ENCODE results near the gene PIGS. TPM values are rescaled to one million over a fixed set of nuclear protein-coding genes. Genes with fewer than 3 reads are reported as not detected.

Gene PIGS
- total RNA-seq, 3 donors from 2014 or later: 35.4 to 63.5 (median 53.3) TPM

- no peak for DNase-seq (ENCODE audit: low spot score in 2 of 2)
- Histone ChIP-seq H3K36me3 (no peaks in the 10 kb centered on the region), H3K27me3 (no peaks in the 10 kb centered on the region), H3K27ac (no peak overlapping the region), H3K9me3 (no peaks in the 10 kb centered on the region), H3K4me3 (no peak overlapping the region), H3K4me1 (no peaks in the 10 kb centered on the region)
- intact Hi-C loops (cut with DNase I; ENCODE audit: low total_unique reads): no loop called here
- TF ChIP-seq POLR2AphosphoS5 (IDR thresholded peaks at IDR 0.05): no peak
- TF ChIP-seq POLR2A (IDR thresholded peaks at IDR 0.05): no peak
- TF ChIP-seq CTCF (IDR thresholded peaks at IDR 0.05): no peak
Measured at GRCh38 chr17:28540231-28540630, 31.1 kb downstream of the PIGS start.

- no peak overlapping the region for H3K27ac ChIP-seq
- intact Hi-C loops (cut with DNase I; ENCODE audit: low total_unique reads): no loop called here
- no peaks in the 10 kb centered on the region for H3K9me3 ChIP-seq
- TF ChIP-seq CTCF (IDR thresholded peaks at IDR 0.05) (no peak), POLR2AphosphoS5 (IDR thresholded peaks at IDR 0.05) (no peak), POLR2A (IDR thresholded peaks at IDR 0.05) (no peak)
- H3K4me1 ChIP-seq: no peaks in the 10 kb centered on the region
- no peak for DNase-seq (ENCODE audit: low spot score in 2 of 2)
- H3K36me3 ChIP-seq: no peaks in the 10 kb centered on the region
- no peak overlapping the region for H3K4me3 ChIP-seq
- no peaks in the 10 kb centered on the region for H3K27me3 ChIP-seq
Measured at GRCh38 chr17:28538296-28538895, 32.9 kb downstream of the PIGS start.

GRCh38 chr17:28537219-28537610, 34.1 kb downstream of the PIGS start:
- intact Hi-C loops (cut with DNase I; ENCODE audit: low total_unique reads): no loop called here
- TF ChIP-seq POLR2A (IDR thresholded peaks at IDR 0.05) (no peak), POLR2AphosphoS5 (IDR thresholded peaks at IDR 0.05) (no peak), CTCF (IDR thresholded peaks at IDR 0.05) (no peak)
- H3K4me1 ChIP-seq: no peaks in the 10 kb centered on the region
- no peaks in the 10 kb centered on the region for H3K27me3 ChIP-seq
- H3K36me3 ChIP-seq: no peaks in the 10 kb centered on the region
- no peak overlapping the region for H3K4me3 ChIP-seq
- no peak for DNase-seq (ENCODE audit: low spot score in 2 of 2)
- no peak overlapping the region for H3K27ac ChIP-seq
- H3K9me3 ChIP-seq: no peaks in the 10 kb centered on the region

GRCh38 chr17:28536532-28537218, 34.6 kb downstream of the PIGS start:
- Histone ChIP-seq H3K36me3 (no peaks in the 10 kb centered on the region), H3K9me3 (no peaks in the 10 kb centered on the region), H3K27me3 (no peaks in the 10 kb centered on the region), H3K4me1 (no peaks in the 10 kb centered on the region), H3K27ac (no peak overlapping the region), H3K4me3 (no peak overlapping the region)
- TF ChIP-seq POLR2AphosphoS5 (IDR thresholded peaks at IDR 0.05) (no peak), POLR2A (IDR thresholded peaks at IDR 0.05) (no peak), CTCF (IDR thresholded peaks at IDR 0.05) (no peak)
- intact Hi-C loops (cut with DNase I; ENCODE audit: low total_unique reads): no loop called here
- no peak for DNase-seq (ENCODE audit: low spot score in 2 of 2)

- H3K36me3 ChIP-seq: no peaks in the 10 kb centered on the region
- intact Hi-C loops (cut with DNase I; ENCODE audit: low total_unique reads): no loop called here
- H3K27ac ChIP-seq: no peak overlapping the region
- H3K4me3 ChIP-seq: no peak overlapping the region
- TF ChIP-seq CTCF (IDR thresholded peaks at IDR 0.05) (no peak), POLR2A (IDR thresholded peaks at IDR 0.05) (no peak), POLR2AphosphoS5 (IDR thresholded peaks at IDR 0.05) (no peak)
- H3K4me1 ChIP-seq: no peaks in the 10 kb centered on the region
- no peaks in the 10 kb centered on the region for H3K27me3 ChIP-seq
- H3K9me3 ChIP-seq: no peaks in the 10 kb centered on the region
- DNase-seq (ENCODE audit: low spot score in 2 of 2): no peak
Measured at GRCh38 chr17:28534740-28535375, 36.5 kb downstream of the PIGS start.

Data from breast epithelium (tissue), 4 donors.